ENCODE data around the gene ZNHIT1.
A peak's percentile ranks its signal among the peaks of the same experiment; 100 is the strongest.
"Not testable (repeated sequence)": the region's sequence is repeated elsewhere in the genome, so short reads cannot be mapped to it uniquely, and the experiment has no call there.

Gene ZNHIT1

GRCh38 chr7:101239951-101240220 is 21.9 kb downstream of the ZNHIT1 start:
- no peak for DNase-seq

DNA sequence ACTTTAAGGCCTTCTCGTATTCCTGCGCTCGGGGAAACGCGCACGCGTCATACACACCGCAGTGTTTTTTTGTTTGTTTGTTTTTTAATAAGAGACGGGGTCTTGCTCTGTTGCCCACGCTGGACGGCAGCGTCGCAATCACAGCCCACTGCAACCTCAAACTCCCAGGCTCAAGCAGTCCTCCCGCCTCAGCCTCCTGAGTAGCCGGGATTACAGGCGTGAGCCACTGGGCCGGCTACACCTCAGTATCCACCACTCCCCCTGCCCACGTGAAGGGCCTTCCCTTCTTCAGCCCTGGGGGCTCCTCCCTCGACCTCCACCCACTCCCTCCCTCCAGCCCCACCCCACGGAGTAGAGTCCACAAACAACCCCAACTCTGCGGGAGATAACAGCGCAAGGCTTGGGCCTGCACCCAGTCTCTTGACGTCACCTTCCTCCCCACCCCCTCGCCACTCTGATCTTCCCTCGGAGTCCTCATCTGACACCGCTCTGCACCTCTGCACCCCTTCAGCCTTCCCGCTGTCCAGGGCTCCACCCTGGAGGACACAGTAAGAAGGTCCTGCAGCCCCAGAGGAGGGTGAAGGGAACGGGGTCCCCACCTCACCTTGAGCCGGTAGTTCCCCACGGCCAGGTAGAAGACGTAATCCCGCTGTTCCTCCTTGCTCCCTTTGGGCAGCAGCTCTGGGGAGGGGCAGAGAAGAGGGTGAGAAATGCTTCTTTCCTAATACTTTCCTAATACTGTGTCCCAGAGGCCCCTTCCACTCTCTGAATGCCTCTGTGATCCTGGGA is 22.5 kb downstream of the ZNHIT1 start:
- DNase-seq, result no peak

- DNase-seq, result no peak
Measured at GRCh38 chr7:101241015-101241363, 23.0 kb downstream of the ZNHIT1 start.

- no peak for DNase-seq
Measured at GRCh38 chr7:101241443-101242349, 23.7 kb downstream of the ZNHIT1 start.

DNA sequence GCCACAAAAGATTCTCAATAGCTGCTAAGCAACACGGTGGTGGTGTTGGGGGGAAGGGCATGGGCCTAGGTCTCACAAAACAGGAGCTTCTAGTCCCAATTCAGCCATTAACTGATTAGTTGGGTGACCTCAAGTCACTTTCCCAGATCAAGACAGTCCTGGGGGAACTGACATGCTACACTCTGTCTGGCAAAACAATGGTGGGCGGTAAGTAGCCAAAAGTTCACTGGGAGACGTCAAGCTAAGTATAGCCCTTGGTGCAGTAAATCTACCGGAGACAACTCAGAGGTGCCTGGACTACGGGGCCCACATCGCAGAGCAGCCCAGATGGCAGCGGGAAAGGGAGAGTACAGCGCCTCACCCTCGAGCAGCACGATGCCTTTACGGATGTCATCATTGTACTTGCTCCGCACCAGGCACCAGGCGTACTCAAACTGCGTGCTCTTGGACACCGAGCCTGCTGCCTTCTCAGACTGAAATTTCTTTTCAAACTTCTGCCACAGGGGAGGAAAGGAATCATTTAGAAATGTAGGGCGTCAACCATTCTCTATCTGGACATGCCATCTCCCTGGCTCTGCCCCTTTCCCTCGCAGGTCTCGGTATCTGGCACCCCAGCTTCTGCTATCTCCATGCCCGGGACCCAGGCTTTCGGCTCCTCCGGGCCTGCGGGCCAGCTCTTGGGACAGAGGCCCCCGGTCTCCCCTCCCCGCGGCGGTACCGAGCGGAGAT is 25.8 kb downstream of the ZNHIT1 start:
- no peak for DNase-seq

DNA sequence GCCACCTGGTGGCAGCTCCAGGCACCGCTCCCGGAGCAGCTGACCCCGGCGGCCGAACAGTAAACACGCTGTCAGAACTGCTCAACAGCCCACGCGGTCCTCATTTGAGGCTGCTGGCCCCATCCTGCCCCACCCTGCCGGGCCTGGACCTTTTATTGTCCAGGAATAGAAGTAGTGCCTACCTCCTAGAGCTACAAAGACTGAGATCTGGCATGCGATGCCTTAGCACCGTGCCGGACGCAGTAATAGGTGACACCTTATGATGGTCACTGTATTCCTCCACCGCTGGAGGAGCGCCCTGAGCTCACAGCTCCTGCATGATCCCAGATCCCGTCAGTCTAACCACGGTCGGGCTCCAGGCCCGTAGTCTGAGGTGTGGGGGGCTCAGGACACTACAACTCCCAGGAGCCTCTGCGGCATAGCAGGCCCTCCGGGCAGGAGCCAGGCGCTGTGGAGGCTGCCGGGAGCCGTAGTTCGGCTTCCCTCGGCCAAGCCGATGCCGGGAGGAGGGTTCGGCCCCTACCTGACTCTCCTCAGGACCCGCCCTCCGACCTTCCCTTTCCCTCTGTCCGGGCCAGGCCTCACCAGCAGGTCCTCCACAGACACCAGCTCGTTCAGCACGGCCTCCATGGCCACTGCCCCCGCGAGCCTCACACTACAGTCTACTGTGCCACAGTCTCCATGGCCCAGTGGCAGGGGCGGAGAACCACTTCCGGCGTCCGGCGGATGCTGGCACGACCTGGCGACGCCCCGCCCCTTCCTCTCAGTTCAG is 26.6 kb downstream of the ZNHIT1 start, which contains the start of gene FIS1:
FIS1 (minus strand) TSS at position 707 of the 772 bp plus-strand sequence; CDS start at position 630, 77 bp downstream.
- peak; percentile 99 for DNase-seq

GRCh38 chr7:101245147-101245668 is 27.2 kb downstream of the ZNHIT1 start:
- no peak for DNase-seq

- DNase-seq, result no peak
Measured at GRCh38 chr7:101248276-101248675, 30.3 kb downstream of the ZNHIT1 start.

- no peak for DNase-seq
Measured at GRCh38 chr7:101250324-101250723, 32.4 kb downstream of the ZNHIT1 start.

- peak; percentile 92 for DNase-seq
Measured at GRCh38 chr7:101251871-101252659, 34.1 kb downstream of the ZNHIT1 start.

DNA sequence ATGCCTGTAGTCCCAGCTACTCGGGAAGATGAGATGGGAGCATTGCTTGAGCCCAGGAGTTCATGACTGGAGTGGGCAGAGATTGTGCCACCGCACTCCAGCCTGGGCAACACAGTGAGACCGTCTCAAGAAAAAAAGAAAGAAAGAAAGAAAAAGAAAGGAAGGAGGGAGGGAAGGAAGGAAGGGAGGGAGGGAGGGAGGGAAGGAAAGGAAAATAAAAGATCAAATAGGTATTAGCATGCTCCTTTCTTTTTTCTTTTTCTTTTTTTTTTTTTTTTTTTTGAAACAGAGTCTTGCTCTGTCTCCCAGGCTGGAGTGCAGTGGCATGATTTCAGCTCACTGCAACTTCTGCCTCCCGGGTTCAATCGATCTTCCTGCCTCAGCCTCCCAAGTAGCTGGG is 35.2 kb downstream of the ZNHIT1 start:
- not testable (repeated sequence) for DNase-seq

DNA sequence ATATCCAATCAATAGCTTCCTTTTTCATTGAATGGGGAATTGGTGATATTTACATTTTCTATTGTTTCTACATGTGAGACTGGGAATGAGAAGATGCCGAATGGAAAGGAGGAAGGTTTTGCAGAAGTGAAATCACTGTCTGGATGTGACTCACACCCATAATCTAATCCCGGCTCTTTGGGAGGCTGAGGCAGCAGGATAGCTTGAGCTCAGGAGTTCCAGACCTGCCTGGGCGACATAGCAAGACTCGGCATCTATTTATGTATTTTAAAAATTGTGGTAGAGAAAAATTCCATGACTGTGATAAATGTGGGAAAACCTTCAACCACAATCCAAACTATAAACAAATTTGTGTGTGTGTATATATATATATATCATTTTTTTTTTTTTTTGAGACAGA is 37.8 kb downstream of the ZNHIT1 start:
- no peak for DNase-seq

DNA sequence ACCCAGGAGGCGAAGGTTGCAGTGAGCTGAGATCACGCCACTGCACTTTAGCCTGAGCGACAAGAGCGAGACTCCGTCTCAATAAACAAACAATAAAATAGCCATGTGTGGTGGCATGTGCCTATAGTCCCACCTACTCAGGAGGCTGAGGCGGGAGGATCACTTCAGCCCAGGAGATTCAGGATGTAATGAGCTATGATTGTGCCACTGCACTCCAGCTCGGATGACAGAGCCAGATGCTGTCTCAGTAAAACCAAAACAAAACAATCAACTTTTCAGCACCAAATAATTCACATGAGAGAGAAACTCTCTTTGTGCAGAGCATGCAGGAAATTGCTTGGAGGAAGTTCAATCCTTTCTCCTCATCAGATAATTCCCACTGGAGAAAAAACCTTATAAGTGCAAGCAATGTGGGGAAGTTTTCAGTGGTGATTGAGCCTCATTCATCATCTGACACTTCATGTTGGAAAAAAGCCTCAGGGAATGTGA is 40.3 kb downstream of the ZNHIT1 start:
- DNase-seq, result no peak

DNA sequence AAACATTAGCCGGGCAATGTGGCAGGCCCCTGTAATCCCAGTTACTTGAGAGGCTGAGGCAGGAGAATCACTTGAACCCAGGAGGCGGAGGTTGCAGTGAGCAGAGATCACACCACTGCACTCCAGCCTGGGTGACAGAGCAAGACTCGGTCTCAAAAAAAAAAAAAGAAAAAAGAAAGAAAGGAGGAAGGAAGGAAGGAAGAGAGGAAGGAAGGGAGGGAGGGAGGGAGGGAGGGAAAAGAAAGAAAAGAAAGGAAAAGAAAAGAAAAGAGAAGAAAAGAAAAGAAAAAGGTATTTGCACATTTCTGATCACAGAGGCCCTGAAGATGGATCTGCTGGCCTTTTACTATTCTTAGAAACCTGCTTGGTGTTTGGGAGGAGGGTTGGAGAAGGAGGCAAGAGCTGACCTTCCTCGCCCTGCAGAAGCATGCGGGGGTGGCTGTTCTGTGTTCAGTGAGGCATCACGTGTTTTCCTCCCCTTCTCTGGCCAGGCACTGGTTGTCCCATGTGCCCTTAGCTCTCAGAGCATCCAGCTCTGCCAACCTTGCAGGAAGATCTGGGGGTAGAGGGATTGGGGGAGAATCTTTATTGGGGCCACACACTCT is 46.2 kb downstream of the ZNHIT1 start:
- peak; percentile 36 for DNase-seq

- DNase-seq, result no peak
Measured at GRCh38 chr7:101265622-101266516, 47.9 kb downstream of the ZNHIT1 start.

DNA sequence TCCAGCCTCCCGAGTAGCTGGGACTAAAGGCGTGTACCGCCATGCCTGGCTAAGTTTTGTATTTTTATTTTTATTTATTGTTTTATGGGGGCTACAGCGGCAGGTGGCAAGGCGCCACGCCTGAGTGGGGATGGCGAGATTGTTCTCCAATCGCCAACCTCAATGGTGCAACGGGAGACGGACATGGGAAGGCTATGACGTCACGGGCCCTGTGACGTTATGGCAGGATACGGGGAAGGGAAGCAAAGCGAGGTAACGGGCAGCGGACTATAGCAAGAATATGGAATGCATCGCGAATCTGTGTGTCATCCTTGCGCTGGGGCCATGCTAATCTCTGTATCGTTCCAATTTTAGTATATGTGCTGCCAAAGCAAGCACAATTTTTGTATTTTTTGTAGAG is 51.7 kb downstream of the ZNHIT1 start:
- no peak for DNase-seq

- DNase-seq, result no peak
Measured at GRCh38 chr7:101271021-101271420, 53.1 kb downstream of the ZNHIT1 start.

GRCh38 chr7:101273206-101273605 is 55.2 kb downstream of the ZNHIT1 start:
- DNase-seq, result no peak

All from right kidney (tissue), 1 donor.